Right cardiac atrium (tissue), 5 donors: ENCODE results near the gene C14orf132. TPM values are rescaled to one million over a fixed set of nuclear protein-coding genes. Genes with fewer than 3 reads are reported as not detected.

ENCODE experiments used
- ATAC-seq, 2 donors: fragments of 200-7000 bp; cut with Tn5 transposase; one replicate each; pipeline versions ENCODE4 v1.8.0 to v1.9.1; 2020; ENCODE audit warnings: moderate library complexity in 2 of 2, mild to moderate bottlenecking in 1 of 2
- DNase-seq, 3 donors: peaks; one replicate each; pipeline ENCODE4 v3.0.0-alpha.2; 2020
- H3K27ac ChIP-seq: one replicate; pipeline ENCODE4 v1.5.1; 2013; ENCODE audit warnings: mild to moderate bottlenecking, low read length, control low read depth, moderate library complexity
- H3K27me3 ChIP-seq: one replicate; pipeline ENCODE4 v1.6.1; 2013; ENCODE audit not compliant: control insufficient read depth, insufficient read depth
- H3K4me1 ChIP-seq: one replicate; pipeline ENCODE4 v1.6.1; 2013; ENCODE audit warnings: low read length; ENCODE audit not compliant: control insufficient read depth, insufficient read depth
- H3K4me3 ChIP-seq: one replicate; pipeline ENCODE4 v1.5.1; 2013; ENCODE audit warnings: low read length, control low read depth
- H3K9me3 ChIP-seq: one replicate; pipeline ENCODE4 v1.6.1; 2013; ENCODE audit warnings: low read length; ENCODE audit not compliant: control insufficient read depth
- WGBS: extraction: QIAGEN DNeasy Blood & Tissue Kit; methylation state at CpG from one replicate; pipeline ENCODE4 v1.1.7; 2013; 5-methylcytosine and 5-hydroxymethylcytosine counted together
- intact Hi-C, 4 donors: fragments of 100-400 bp; cut with DNase I; formaldehyde crosslinking; loops; one replicate each; pipeline versions ENCODE4 v1.11.0 to v1.14.0; 2022 to 2023
- polyA plus RNA-seq: library from polyadenylated mRNA; stranded (reverse); fragments of 200-250 nt; gene quantifications from one replicate; pipeline ENCODE4 v1.2.3, GENCODE V29; 2013
- total RNA-seq, 4 donors: library from RNA; stranded (reverse); fragmentation: NEBNext Ultra II Directional; extraction: Animal tissue kit (Norgen Biotek cat#: 25700); gene quantifications; one replicate each; pipeline ENCODE4 v1.2.1, GENCODE V29; 2021
- donor health status: healthy with polysubstance abuse.
- donor health status: DM: no; HTN: yes; CAD: no.
- donor health status: DM: no; HTN: no; CAD: no.
- donor health status: DM: no; HTN: yes; CAD: no; lungs with severe emphysema.
- donor health status: DM: yes; HTN: yes; CAD: no.

Gene C14orf132
- total and polyA plus RNA-seq, 5 donors = 2.9 to 5.3 (median 4.4) TPM

GRCh38 chr14:96125536-96125935, 86.4 kb downstream of the C14orf132 start:
- no peaks in the 10 kb centered on the region for H3K27me3 ChIP-seq
- intact Hi-C loops = no loop called here
- H3K9me3 ChIP-seq = no peaks in the 10 kb centered on the region
- H3K4me3 ChIP-seq = no peak overlapping the region
- H3K4me1 ChIP-seq = no peaks in the 10 kb centered on the region
- no peak overlapping the region for H3K27ac ChIP-seq
- ATAC-seq (no peak), DNase-seq (no peak)
- 12% methylated on average over 3 of the region's 3 CpGs for WGBS

- no peak for DNase-seq
- peak; percentile 45 to 78 for ATAC-seq
- Histone ChIP-seq H3K9me3 (no peaks in the 10 kb centered on the region), H3K4me3 (no peak overlapping the region), H3K27ac (no peak overlapping the region), H3K4me1 (no peaks in the 10 kb centered on the region), H3K27me3 (no peaks in the 10 kb centered on the region)
- WGBS = 51% methylated on average over 7 of the region's 7 CpGs
- intact Hi-C loops = no loop called here
Observed at GRCh38 chr14:96126339-96126782, 87.2 kb downstream of the C14orf132 start.

- WGBS = 73% methylated on average over 5 of the region's 5 CpGs
Observed at GRCh38 chr14:96126783-96127271, 87.7 kb downstream of the C14orf132 start.

GRCh38 chr14:96129128-96129736, 90.1 kb downstream of the C14orf132 start:
- Histone ChIP-seq H3K4me3 (no peak overlapping the region), H3K4me1 (no peaks in the 10 kb centered on the region), H3K27me3 (no peaks in the 10 kb centered on the region), H3K27ac (no peak overlapping the region), H3K9me3 (no peaks in the 10 kb centered on the region)
- DNase-seq (no peak), ATAC-seq (no peak)
- intact Hi-C loops = no loop called here
- 92% methylated on average over 7 of the region's 7 CpGs for WGBS

More at GRCh38 chr14:96126783-96127271, 87.7 kb downstream of the C14orf132 start:
- Histone ChIP-seq H3K27me3 (no peaks in the 10 kb centered on the region), H3K4me1 (no peaks in the 10 kb centered on the region), H3K9me3 (no peaks in the 10 kb centered on the region), H3K27ac (no peak overlapping the region), H3K4me3 (no peak overlapping the region)
- intact Hi-C loops = no loop called here
- DNase-seq = no peak
- ATAC-seq = no peak

GRCh38 chr14:96130391-96130790, 91.2 kb downstream of the C14orf132 start:
- DNase-seq = no peak
- intact Hi-C loops = no loop called here
- 90% methylated on average over 6 of the region's 6 CpGs for WGBS

GRCh38 chr14:96130854-96131253, 91.7 kb downstream of the C14orf132 start:
- Histone ChIP-seq H3K4me3 (no peak overlapping the region), H3K27me3 (no peaks in the 10 kb centered on the region), H3K4me1 (no peaks in the 10 kb centered on the region), H3K27ac (no peak overlapping the region), H3K9me3 (no peaks in the 10 kb centered on the region)
- ATAC-seq (no peak), DNase-seq (no peak)
- 54% methylated on average over 2 of the region's 2 CpGs for WGBS
- intact Hi-C loops = no loop called here

More at GRCh38 chr14:96130391-96130790, 91.2 kb downstream of the C14orf132 start:
- H3K27me3 ChIP-seq = no peaks in the 10 kb centered on the region
- no peak overlapping the region for H3K27ac ChIP-seq
- H3K9me3 ChIP-seq = no peaks in the 10 kb centered on the region
- H3K4me1 ChIP-seq = no peaks in the 10 kb centered on the region
- no peak overlapping the region for H3K4me3 ChIP-seq
- ATAC-seq = no peak

GRCh38 chr14:96131836-96132235, 92.7 kb downstream of the C14orf132 start:
- WGBS = 81% methylated on average over 4 of the region's 4 CpGs
- intact Hi-C loops = no loop called here
- no peaks in the 10 kb centered on the region for H3K9me3 ChIP-seq
- no peak overlapping the region for H3K4me3 ChIP-seq
- no peaks in the 10 kb centered on the region for H3K4me1 ChIP-seq
- H3K27ac ChIP-seq = no peak overlapping the region
- DNase-seq (no peak), ATAC-seq (no peak)
- no peaks in the 10 kb centered on the region for H3K27me3 ChIP-seq

GRCh38 chr14:96134508-96134907, 95.3 kb downstream of the C14orf132 start:
- intact Hi-C loops = no loop called here
- Histone ChIP-seq H3K4me1 (no peaks in the 10 kb centered on the region), H3K4me3 (no peak overlapping the region), H3K9me3 (peaks cover 4% of the 10 kb centered on the region), H3K27me3 (no peaks in the 10 kb centered on the region), H3K27ac (no peak overlapping the region)
- 84% methylated on average over 6 of the region's 6 CpGs for WGBS
- DNase-seq = no peak
- ATAC-seq = no peak

GRCh38 chr14:96135285-96135684, 96.1 kb downstream of the C14orf132 start:
- Histone ChIP-seq H3K27me3 (no peaks in the 10 kb centered on the region), H3K27ac (no peak overlapping the region), H3K4me3 (no peak overlapping the region), H3K9me3 (peaks cover 4% of the 10 kb centered on the region), H3K4me1 (no peaks in the 10 kb centered on the region)
- ATAC-seq (no peak), DNase-seq (no peak)
- intact Hi-C loops = no loop called here
- WGBS = 50% methylated on average over 8 of the region's 8 CpGs

GRCh38 chr14:96136371-96137005, 97.3 kb downstream of the C14orf132 start:
- Histone ChIP-seq H3K4me1 (no peaks in the 10 kb centered on the region), H3K4me3 (no peak overlapping the region), H3K9me3 (peaks cover 4% of the 10 kb centered on the region), H3K27me3 (no peaks in the 10 kb centered on the region), H3K27ac (no peak overlapping the region)
- intact Hi-C loops = no loop called here
- no peak for DNase-seq
- no peak for ATAC-seq
- WGBS = 40% methylated on average over 4 of the region's 4 CpGs

- DNase-seq (no peak), ATAC-seq (no peak)
- no peak overlapping the region for H3K27ac ChIP-seq
- intact Hi-C loops = no loop called here
- peaks cover 4% of the 10 kb centered on the region for H3K9me3 ChIP-seq
- H3K4me1 ChIP-seq = no peaks in the 10 kb centered on the region
- WGBS = 98% methylated on average over 1 of the region's 1 CpG
- no peaks in the 10 kb centered on the region for H3K27me3 ChIP-seq
- H3K4me3 ChIP-seq = no peak overlapping the region
Observed at GRCh38 chr14:96138241-96138640, 99.1 kb downstream of the C14orf132 start.
